Heart left ventricle (tissue), 16 donors: ENCODE measurements around the gene PLCB1. TPM values are rescaled to one million over a fixed set of nuclear protein-coding genes. Genes with fewer than 3 reads are reported as not detected.

Experiments
- ATAC-seq, 4 donors: fragments of 200-7000 bp; cut with Tn5 transposase; one replicate each; pipeline ENCODE4 v1.9.1; 2020 to 2022; ENCODE audit warnings: moderate library complexity in 4 of 4, mild to moderate bottlenecking in 3 of 4, moderate number of reproducible peaks in 1 of 4
- DNase-seq, 5 donors: peaks; one replicate each; pipeline ENCODE4 v3.0.0-alpha.2; 2020
- H3K27ac ChIP-seq, 12 donors: fragments of 200-600 bp; sonication (generic) in 4 of 12; one replicate each; pipeline versions ENCODE4 v1.5.0 to v1.8.0; 2016 to 2022; ENCODE audit warnings: mild to moderate bottlenecking in 2 of 12
- H3K27me3 ChIP-seq, 9 donors: fragments of 200-600 bp; sonication (generic) in 2 of 9; one replicate each; pipeline versions ENCODE4 v1.5.1 to v1.8.0; 2016 to 2022; ENCODE audit warnings: mild to moderate bottlenecking in 3 of 9
- H3K36me3 ChIP-seq, 9 donors: fragments of 200-600 bp; sonication (generic) in 2 of 9; one replicate each; pipeline versions ENCODE4 v1.5.0 to v1.8.0; 2018 to 2022; ENCODE audit warnings: mild to moderate bottlenecking in 2 of 9
- H3K4me1 ChIP-seq, 12 donors: fragments of 200-600 bp; sonication (generic) in 4 of 12; one replicate each; pipeline versions ENCODE4 v1.5.0 to v1.8.0; 2016 to 2022; ENCODE audit warnings: mild to moderate bottlenecking in 3 of 12
- H3K4me3 ChIP-seq, 12 donors: fragments of 200-600 bp; sonication (generic) in 4 of 12; one replicate each; pipeline versions ENCODE4 v1.5.0 to v1.8.0; 2017 to 2022; ENCODE audit warnings: mild to moderate bottlenecking in 9 of 12, moderate library complexity in 4 of 12
- H3K9me3 ChIP-seq, 12 donors: fragments of 200-600 bp; sonication (generic) in 4 of 12; one replicate each; pipeline versions ENCODE4 v1.5.0 to v1.8.0; 2016 to 2022; ENCODE audit warnings: mild to moderate bottlenecking in 1 of 12
- POLR2A ChIP-seq, 2 donors: fragments of 450-650 bp; IDR thresholded peaks; one replicate each; pipeline ENCODE4 v1.6.1; 2017; ENCODE audit warnings: antibody characterized with exemption in 2 of 2, mild to moderate bottlenecking in 2 of 2, moderate library complexity in 2 of 2
- WGBS, 4 donors: extraction: QIAGEN DNeasy Blood & Tissue Kit in 2 of 4; methylation state at CpG; one replicate each; pipeline versions ENCODE4 v1.1.5 to v1.1.7; 2013 to 2018; 5-methylcytosine and 5-hydroxymethylcytosine counted together
- intact Hi-C, 10 donors: fragments of 100-400 bp; cut with DNase I; formaldehyde crosslinking; loops; one replicate each; pipeline versions ENCODE4 v1.11.1 to v1.14.2; 2022
- polyA plus RNA-seq, 2 donors: library from polyadenylated mRNA; stranded (reverse); fragments of 200-250 nt; gene quantifications; one replicate each; pipeline ENCODE4 v1.2.3, GENCODE V29; 2013
- total RNA-seq, 9 donors: library from RNA; depleted of rRNA in 2 of 9; stranded (reverse); fragments of >200 nt in 2 of 9; fragmentation: NEBNext Ultra II Directional in 3 of 9; extraction: Animal tissue kit (Norgen Biotek cat#: 25700) in 3 of 9; gene quantifications; one replicate each; pipeline versions ENCODE4 v1.1.0 to v1.2.4, GENCODE V29; 2016 to 2023
- TF ChIP-seq, protein P1 (sequence below), 12 donors: fragments of 200-600 bp; sonication (generic) in 4 of 12; IDR thresholded peaks; one replicate each; pipeline versions ENCODE4 v1.5.0 to v1.8.0; 2018 to 2022; ENCODE audit warnings: antibody characterized with exemption in 12 of 12, mild to moderate bottlenecking in 5 of 12
- donor health status: ischemic (EF 13 %, LVEDD 7.1; RV severe dilation, severe dysfunction).
- donor health status: healthy with polysubstance abuse.
- donor health status: DM: no; HTN: yes; CAD: no.
- donor health status: DM: no; HTN: no; CAD: no.
- donor health status: ischemic (EF 25% LVEDD 6.9; RV normal size, moderate dysfunction).
- donor health status: ischemic (EF 25% LVEDD 5.7; RV mildly dilated, moderate dysfunction).
- donor health status: healthy.
- donor health status: DM: yes; HTN: yes; CAD: no.
- donor health status: ischemic (EF 35%, LVEDD 5.7; RV mildly dilated, moderate dysfunction).
- donor health status: nonischemic (EF 11% LVEDD 7.7; RV severe dilation, severe dysfunction).
- donor health status: DM: yes; HTN: yes; CAD: no.
- donor health status: PGD.
- donor health status: ischemic (EF 29% LVEDD 5.4; RV normal size, mild dysfunction).
- donor health status: nonischemic (EF 23%, LVEDD 6.1; RV moderate dilation, normal function).

Gene PLCB1
- total and polyA plus RNA-seq, 11 donors, result 2.5 to 12.1 (median 7.4) TPM

DNA sequence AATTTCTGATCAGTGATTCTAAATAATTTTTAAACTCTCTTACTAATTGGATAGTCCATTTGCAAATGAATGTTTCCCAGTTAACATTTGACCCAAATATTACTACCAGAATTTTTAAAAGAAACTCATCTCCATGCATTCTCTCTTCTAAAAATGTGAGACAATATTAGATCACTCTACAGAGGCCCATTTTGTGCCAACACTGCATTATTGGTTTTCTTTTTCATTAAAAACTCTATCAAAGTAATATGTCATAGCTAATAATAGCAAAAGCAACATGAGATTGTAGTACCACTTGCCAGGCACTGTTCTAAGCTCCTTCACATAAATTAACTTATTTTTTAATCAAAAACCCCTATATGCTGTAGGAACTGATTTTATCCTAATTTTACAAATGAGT, 591.2 kb downstream of the PLCB1 start:
- Histone ChIP-seq H3K27ac (no peak overlapping the region), H3K4me1 (peaks cover 0 to 2% (median 0%) of the 10 kb centered on the region in 12 donors), H3K27me3 (no peaks in the 10 kb centered on the region), H3K36me3 (peaks cover 0 to 8% (median 0%) of the 10 kb centered on the region in 9 donors), H3K9me3 (no peaks in the 10 kb centered on the region), H3K4me3 (no peak overlapping the region)
- intact Hi-C loops, result loop anchor here (2.0 to 5.0 kb wide), 10 partner anchors 331 to 1956 kb away; partner anchors contain the start of genes PLCB1 (in 4 of the 10) and BMP2 (in 1 of the 10)
- DNase-seq (no peak), ATAC-seq (no peak)
- TF ChIP-seq, protein P1, sequence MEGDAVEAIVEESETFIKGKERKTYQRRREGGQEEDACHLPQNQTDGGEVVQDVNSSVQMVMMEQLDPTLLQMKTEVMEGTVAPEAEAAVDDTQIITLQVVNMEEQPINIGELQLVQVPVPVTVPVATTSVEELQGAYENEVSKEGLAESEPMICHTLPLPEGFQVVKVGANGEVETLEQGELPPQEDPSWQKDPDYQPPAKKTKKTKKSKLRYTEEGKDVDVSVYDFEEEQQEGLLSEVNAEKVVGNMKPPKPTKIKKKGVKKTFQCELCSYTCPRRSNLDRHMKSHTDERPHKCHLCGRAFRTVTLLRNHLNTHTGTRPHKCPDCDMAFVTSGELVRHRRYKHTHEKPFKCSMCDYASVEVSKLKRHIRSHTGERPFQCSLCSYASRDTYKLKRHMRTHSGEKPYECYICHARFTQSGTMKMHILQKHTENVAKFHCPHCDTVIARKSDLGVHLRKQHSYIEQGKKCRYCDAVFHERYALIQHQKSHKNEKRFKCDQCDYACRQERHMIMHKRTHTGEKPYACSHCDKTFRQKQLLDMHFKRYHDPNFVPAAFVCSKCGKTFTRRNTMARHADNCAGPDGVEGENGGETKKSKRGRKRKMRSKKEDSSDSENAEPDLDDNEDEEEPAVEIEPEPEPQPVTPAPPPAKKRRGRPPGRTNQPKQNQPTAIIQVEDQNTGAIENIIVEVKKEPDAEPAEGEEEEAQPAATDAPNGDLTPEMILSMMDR (IDR thresholded peaks at IDR 0.05), result no peak
- TF ChIP-seq POLR2A (IDR thresholded peaks at IDR 0.05), result no peak

DNA sequence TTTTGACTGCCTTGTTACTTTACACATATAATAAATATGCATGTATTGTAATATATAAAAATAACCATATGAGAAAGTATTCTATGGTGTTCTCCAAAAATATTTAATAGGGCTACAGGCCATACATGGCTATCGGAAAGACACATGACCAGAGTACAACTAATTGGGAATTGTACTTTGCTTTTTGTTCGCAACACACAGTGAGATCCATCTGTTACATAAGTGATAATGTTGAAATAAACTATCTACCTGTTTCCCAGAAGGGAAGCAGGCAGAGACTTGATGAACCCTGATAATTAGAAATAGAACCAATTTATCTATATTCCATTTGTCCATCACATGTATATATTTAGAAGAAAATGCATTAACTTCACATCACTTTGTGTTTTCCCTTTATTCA, 592.8 kb downstream of the PLCB1 start:
- Histone ChIP-seq H3K4me3 (no peak overlapping the region), H3K4me1 (peaks cover 0 to 2% (median 0%) of the 10 kb centered on the region in 12 donors), H3K27me3 (no peaks in the 10 kb centered on the region), H3K9me3 (no peaks in the 10 kb centered on the region), H3K36me3 (peaks cover 0 to 12% (median 0%) of the 10 kb centered on the region in 9 donors), H3K27ac (no peak overlapping the region)
- TF ChIP-seq POLR2A (IDR thresholded peaks at IDR 0.05), result no peak
- TF ChIP-seq, protein P1 (IDR thresholded peaks at IDR 0.05), result no peak
- DNase-seq (no peak), ATAC-seq (no peak)
- WGBS, 4 donors, result 97 to 99% (median 98%) methylated on average over 2 of the region's 2 CpGs
- intact Hi-C loops, result loop anchor here in 9 of 10 donors (5.0 kb wide), 6 partner anchors 333 to 1958 kb away; partner anchors contain the start of genes PLCB1 (in 4 of the 9) and BMP2 (in 1 of the 9)

DNA sequence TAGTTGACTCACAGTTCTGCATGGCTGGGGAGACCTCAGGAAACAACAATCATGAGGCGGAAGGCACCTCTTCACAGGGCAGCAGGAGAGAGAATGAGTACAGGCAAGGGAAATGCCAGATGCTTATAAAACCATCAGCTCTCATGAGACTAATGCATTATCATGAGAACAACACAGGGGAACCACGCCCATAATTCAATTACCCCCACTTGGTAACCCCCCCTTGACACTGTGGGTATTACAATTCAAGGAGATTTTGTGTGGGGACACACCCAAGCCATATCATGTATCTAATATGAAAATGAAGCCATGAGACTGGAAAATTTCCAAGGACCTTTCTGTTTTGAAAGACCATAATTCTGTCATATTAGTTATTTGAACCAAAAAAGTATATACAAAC, 594.4 kb downstream of the PLCB1 start:
- H3K27ac ChIP-seq, result no peak overlapping the region
- WGBS, 4 donors, result 86 to 100% (median 94%) methylated on average over 2 of the region's 2 CpGs
- no peaks in the 10 kb centered on the region for H3K4me1 ChIP-seq
- no peak for TF ChIP-seq POLR2A (IDR thresholded peaks at IDR 0.05)
- TF ChIP-seq, protein P1 (IDR thresholded peaks at IDR 0.05), result no peak
- intact Hi-C loops, result no loop called here
- H3K36me3 ChIP-seq, result peaks cover 0 to 12% (median 0%) of the 10 kb centered on the region in 9 donors
- ATAC-seq, result no peak
- DNase-seq, result no peak
- no peaks in the 10 kb centered on the region for H3K27me3 ChIP-seq
- H3K9me3 ChIP-seq, result no peaks in the 10 kb centered on the region
- H3K4me3 ChIP-seq, result no peak overlapping the region

DNA sequence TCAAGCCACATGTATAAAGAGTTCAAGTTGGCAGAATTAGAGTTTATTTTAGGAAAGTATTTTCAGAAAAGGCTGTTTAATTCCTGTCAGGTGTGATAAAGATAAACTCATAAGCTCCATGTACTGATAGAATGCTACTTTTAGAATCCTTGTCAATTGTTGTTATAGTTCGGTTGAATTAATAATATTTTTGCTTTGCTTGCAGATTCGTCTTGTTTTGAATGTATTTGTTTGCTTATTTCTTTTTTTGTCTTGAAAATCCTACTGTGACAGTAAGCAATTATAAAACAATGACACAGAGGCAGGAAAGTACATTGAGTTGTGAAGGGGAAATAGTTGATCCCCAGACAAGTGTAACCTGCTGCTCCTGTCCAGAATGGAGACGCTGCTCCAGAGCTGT, 602.9 kb downstream of the PLCB1 start:
- Histone ChIP-seq H3K9me3 (no peaks in the 10 kb centered on the region), H3K36me3 (peaks cover 0 to 9% (median 0%) of the 10 kb centered on the region in 9 donors), H3K27ac (no peak overlapping the region), H3K4me3 (no peak overlapping the region), H3K4me1 (peaks cover 0 to 3% (median 0%) of the 10 kb centered on the region in 12 donors), H3K27me3 (no peaks in the 10 kb centered on the region)
- WGBS, 4 donors, result 69 to 77% (median 73%) methylated on average over 3 of the region's 3 CpGs
- ATAC-seq, result no peak
- intact Hi-C loops, result no loop called here
- no peak for DNase-seq
- TF ChIP-seq, protein P1 (IDR thresholded peaks at IDR 0.05), result no peak
- TF ChIP-seq POLR2A (IDR thresholded peaks at IDR 0.05), result no peak
